HepG2 (cell line): Measurements from ENCODE around the gene XRCC1.

Source experiments
- BHLHE40 ChIP-seq: IDR thresholded peaks from 2 replicates; pipeline ENCODE4 v1.6.1; 2011; ENCODE audit warnings: low read length, improper control_type of control experiment
- CEBPB ChIP-seq: IDR thresholded peaks from 2 replicates; pipeline ENCODE4 v1.6.1; 2011; ENCODE audit warnings: low read depth, low read length, improper control_type of control experiment, borderline replicate concordance
- POLR2A ChIP-seq, 2 experiments: IDR thresholded peaks; 2 replicates each; pipeline ENCODE4 v1.6.1; 2011; ENCODE audit warnings: low read depth in 2 of 2, low read length in 2 of 2, mild to moderate bottlenecking in 1 of 2, moderate library complexity in 1 of 2; ENCODE audit not compliant: insufficient read depth in 1 of 2
- STAG1 ChIP-seq: sonication (generic); formaldehyde crosslinking; IDR thresholded peaks from 2 replicates; pipeline ENCODE4 v1.4.0; 2020; ENCODE audit warnings: missing genetic modification reagents
- ZNF121 ChIP-seq: sonication (generic); formaldehyde crosslinking; IDR thresholded peaks from 2 replicates; pipeline ENCODE4 v1.5.0; 2020; ENCODE audit warnings: mild to moderate bottlenecking, missing genetic modification reagents
- TF ChIP-seq, protein P1 (sequence below): sonication (generic); formaldehyde crosslinking; IDR thresholded peaks from 2 replicates; pipeline ENCODE4 v1.5.0; 2020; ENCODE audit warnings: mild to moderate bottlenecking, missing genetic modification reagents, moderate library complexity
- TF ChIP-seq, protein P2 (sequence below): sonication (generic); formaldehyde crosslinking; IDR thresholded peaks from 2 replicates; pipeline ENCODE4 v1.8.1; 2022; ENCODE audit warnings: low read depth, mild to moderate bottlenecking, missing genetic modification reagents
- TF ChIP-seq, protein P3 (sequence below): sonication (generic); formaldehyde crosslinking; IDR thresholded peaks from 2 replicates; pipeline ENCODE4 v1.9.0; 2021; ENCODE audit warnings: missing genetic modification reagents, borderline replicate concordance

DNA sequence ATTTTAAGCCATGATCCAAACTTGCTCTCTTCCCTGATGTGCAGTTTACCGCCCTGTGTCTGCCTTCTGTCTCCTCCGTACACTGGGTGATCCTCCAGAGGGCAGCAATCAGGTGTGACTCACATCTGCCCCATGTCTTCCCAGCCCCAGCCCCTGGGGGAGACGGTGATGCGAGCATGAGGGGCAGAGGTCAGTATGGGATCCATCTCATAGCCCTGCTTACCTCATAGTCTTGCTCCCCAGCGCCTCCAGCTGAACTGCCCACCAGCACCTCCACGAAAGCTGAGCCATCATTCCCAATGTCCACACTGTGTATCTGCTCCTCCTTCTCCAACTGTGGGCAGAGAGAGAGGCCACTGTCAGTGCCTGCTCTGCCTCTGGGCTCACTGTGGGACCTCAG is 14.6 kb downstream of the XRCC1 start:
- TF ChIP-seq BHLHE40 (no peak), POLR2A (IDR thresholded peaks at IDR 0.05; ENCODE audit: insufficient read depth in 1 of 2, low read depth in 2 of 2, low read length in 2 of 2) (no peak), STAG1 (CRISPR knock-in tag) (peak; percentile 32; the same call in 1 of the 2 replicates), CEBPB (no peak), ZNF121 (CRISPR knock-in tag) (no peak)
- TF ChIP-seq, protein P1, sequence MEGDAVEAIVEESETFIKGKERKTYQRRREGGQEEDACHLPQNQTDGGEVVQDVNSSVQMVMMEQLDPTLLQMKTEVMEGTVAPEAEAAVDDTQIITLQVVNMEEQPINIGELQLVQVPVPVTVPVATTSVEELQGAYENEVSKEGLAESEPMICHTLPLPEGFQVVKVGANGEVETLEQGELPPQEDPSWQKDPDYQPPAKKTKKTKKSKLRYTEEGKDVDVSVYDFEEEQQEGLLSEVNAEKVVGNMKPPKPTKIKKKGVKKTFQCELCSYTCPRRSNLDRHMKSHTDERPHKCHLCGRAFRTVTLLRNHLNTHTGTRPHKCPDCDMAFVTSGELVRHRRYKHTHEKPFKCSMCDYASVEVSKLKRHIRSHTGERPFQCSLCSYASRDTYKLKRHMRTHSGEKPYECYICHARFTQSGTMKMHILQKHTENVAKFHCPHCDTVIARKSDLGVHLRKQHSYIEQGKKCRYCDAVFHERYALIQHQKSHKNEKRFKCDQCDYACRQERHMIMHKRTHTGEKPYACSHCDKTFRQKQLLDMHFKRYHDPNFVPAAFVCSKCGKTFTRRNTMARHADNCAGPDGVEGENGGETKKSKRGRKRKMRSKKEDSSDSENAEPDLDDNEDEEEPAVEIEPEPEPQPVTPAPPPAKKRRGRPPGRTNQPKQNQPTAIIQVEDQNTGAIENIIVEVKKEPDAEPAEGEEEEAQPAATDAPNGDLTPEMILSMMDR (CRISPR knock-in tag), result peak; percentile 35; the same call in 1 of the 2 replicates
- TF ChIP-seq, protein P2, sequence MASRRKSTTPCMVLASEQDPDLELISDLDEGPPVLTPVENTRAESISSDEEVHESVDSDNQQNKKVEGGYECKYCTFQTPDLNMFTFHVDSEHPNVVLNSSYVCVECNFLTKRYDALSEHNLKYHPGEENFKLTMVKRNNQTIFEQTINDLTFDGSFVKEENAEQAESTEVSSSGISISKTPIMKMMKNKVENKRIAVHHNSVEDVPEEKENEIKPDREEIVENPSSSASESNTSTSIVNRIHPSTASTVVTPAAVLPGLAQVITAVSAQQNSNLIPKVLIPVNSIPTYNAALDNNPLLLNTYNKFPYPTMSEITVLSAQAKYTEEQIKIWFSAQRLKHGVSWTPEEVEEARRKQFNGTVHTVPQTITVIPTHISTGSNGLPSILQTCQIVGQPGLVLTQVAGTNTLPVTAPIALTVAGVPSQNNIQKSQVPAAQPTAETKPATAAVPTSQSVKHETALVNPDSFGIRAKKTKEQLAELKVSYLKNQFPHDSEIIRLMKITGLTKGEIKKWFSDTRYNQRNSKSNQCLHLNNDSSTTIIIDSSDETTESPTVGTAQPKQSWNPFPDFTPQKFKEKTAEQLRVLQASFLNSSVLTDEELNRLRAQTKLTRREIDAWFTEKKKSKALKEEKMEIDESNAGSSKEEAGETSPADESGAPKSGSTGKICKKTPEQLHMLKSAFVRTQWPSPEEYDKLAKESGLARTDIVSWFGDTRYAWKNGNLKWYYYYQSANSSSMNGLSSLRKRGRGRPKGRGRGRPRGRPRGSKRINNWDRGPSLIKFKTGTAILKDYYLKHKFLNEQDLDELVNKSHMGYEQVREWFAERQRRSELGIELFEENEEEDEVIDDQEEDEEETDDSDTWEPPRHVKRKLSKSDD, result no peak
- TF ChIP-seq, protein P3, sequence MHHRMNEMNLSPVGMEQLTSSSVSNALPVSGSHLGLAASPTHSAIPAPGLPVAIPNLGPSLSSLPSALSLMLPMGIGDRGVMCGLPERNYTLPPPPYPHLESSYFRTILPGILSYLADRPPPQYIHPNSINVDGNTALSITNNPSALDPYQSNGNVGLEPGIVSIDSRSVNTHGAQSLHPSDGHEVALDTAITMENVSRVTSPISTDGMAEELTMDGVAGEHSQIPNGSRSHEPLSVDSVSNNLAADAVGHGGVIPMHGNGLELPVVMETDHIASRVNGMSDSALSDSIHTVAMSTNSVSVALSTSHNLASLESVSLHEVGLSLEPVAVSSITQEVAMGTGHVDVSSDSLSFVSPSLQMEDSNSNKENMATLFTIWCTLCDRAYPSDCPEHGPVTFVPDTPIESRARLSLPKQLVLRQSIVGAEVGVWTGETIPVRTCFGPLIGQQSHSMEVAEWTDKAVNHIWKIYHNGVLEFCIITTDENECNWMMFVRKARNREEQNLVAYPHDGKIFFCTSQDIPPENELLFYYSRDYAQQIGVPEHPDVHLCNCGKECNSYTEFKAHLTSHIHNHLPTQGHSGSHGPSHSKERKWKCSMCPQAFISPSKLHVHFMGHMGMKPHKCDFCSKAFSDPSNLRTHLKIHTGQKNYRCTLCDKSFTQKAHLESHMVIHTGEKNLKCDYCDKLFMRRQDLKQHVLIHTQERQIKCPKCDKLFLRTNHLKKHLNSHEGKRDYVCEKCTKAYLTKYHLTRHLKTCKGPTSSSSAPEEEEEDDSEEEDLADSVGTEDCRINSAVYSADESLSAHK (CRISPR knock-in tag), result no peak
